ENCODE results near the gene JAK1. TPM values are rescaled to one million over a fixed set of nuclear protein-coding genes. Genes with fewer than 3 reads are reported as not detected.

Gene JAK1
- total and polyA plus RNA-seq, 2 donors (not counting 3 experiments of a cell fraction or from before 2014, with no cell fraction given): 68.8 to 177 TPM

DNA sequence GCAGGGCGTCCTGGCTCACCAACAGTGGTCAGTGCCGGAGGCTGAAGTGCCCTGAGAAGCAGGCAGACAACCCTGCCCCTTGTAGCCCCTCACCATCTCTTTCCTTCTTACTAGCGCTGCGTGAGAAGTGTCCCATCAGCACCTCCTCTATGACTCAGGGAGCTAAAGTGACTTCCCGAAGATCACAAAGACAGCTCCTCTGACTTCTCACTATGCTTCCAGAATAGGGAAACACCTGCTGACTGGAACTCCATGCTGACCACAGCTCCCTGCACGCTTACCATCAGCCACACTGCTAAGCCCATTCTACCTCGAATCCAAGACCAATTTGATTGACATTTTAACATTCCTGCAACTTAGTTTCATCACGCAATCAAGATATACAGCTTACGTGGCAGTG is 92.8 kb downstream of the JAK1 start:
- Histone ChIP-seq H3K4me3 (replicated peaks in 1 of 3; ENCODE audit: insufficient read depth in 1 of 3, low read depth in 1 of 3, low read length in 3 of 3) (no peak overlapping the region), H3K79me2 (ENCODE audit: control insufficient read depth, insufficient read depth, low read length) (peaks cover 26% of the 10 kb centered on the region), H3K36me3 (ENCODE audit: control insufficient read depth in 2 of 2, extremely low read depth in 1 of 2, insufficient read depth in 2 of 2, low read length in 2 of 2) (peaks cover 9 to 35% of the 10 kb centered on the region in 2 experiments), H2AFZ (ENCODE audit: low read depth, low read length) (no peak overlapping the region), H3K9me1 (replicated peaks; ENCODE audit: control insufficient read depth, extremely low read depth, insufficient read depth, low read length) (no peaks in the 10 kb centered on the region), H3K27ac (ENCODE audit: insufficient read depth, low read depth, low read length) (peak overlapping the region; percentile 2), H3K9me3 (replicated peaks; ENCODE audit: control insufficient read depth, insufficient read depth, low read length) (no peaks in the 10 kb centered on the region), H3K9ac (replicated peaks; ENCODE audit: extremely low read depth, insufficient read depth, low read length) (no peak overlapping the region), H3K27me3 (ENCODE audit: control insufficient read depth in 2 of 2, insufficient read depth in 2 of 2, low read length in 2 of 2) (no peaks in the 10 kb centered on the region), H3K4me1 (ENCODE audit: control insufficient read depth, extremely low read depth, insufficient read depth, low read length) (peaks cover 45% of the 10 kb centered on the region), H3K4me2 (ENCODE audit: insufficient read depth, low read length) (no peak overlapping the region), H4K20me1 (replicated peaks; ENCODE audit: control insufficient read depth, extremely low read depth, insufficient read depth, low read length) (no peaks in the 10 kb centered on the region)
- dilution Hi-C loops (cut with MboI; ENCODE audit: extremely low pct_ligation_motif_present, low sequenced_read_pairs) (no loop called here), intact Hi-C loops (cut with micrococcal nuclease) (no loop called here)
- POLR2A ChIA-PET: no interaction called here
- no TSS peak for BruUV-seq (replicated peaks)
- CTCF ChIA-PET: interaction anchor here (1.1 to 1.7 kb wide), 2 partner anchors 10 to 147 kb away, joined by 3 to 5 read pairs; no protein-coding TSS in a partner anchor
- FAIRE-seq: no peak
- no peak for DNase-seq (ENCODE audit: low read depth, low spot score)
- TF ChIP-seq MYC (IDR thresholded peaks at IDR 0.05; ENCODE audit: low read depth, low read length) (no peak), EZH2 (IDR thresholded peaks at IDR 0.05; ENCODE audit: borderline replicate concordance, low read depth, low read length, severe bottlenecking) (no peak), POLR2A (IDR thresholded peaks at IDR 0.05; ENCODE audit: low read depth, low read length) (no peak), POLR2AphosphoS5 (IDR thresholded peaks at IDR 0.05; ENCODE audit: insufficient read depth, low read depth, low read length) (no peak)
- TF ChIP-seq, protein P1, sequence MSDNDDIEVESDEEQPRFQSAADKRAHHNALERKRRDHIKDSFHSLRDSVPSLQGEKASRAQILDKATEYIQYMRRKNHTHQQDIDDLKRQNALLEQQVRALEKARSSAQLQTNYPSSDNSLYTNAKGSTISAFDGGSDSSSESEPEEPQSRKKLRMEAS (IDR thresholded peaks at IDR 0.05; ENCODE audit: insufficient read depth, insufficient read length): no peak

DNA sequence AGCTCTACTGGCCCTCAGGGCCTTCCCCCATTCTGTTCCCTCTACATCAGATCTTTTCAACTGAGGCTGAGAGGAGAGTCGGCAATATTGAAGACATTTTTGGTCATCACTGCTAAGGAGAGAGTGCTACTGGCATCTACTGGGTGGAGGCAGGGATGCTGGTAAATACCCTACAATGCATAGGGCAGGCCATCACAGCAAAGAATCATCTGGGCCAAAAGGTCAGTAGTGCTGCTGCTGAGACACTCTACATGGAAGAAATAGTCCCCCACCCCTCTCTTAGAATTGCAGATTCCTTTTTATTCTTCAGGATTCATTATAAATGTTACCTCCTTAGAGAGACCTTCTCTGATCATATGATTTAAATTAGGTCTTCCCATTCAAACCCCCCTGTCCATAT is 94.3 kb downstream of the JAK1 start:
- Histone ChIP-seq H3K36me3 (ENCODE audit: control insufficient read depth in 2 of 2, extremely low read depth in 1 of 2, insufficient read depth in 2 of 2, low read length in 2 of 2) (peaks cover 6 to 35% of the 10 kb centered on the region in 2 experiments), H2AFZ (ENCODE audit: low read depth, low read length) (no peak overlapping the region), H3K4me2 (ENCODE audit: insufficient read depth, low read length) (no peak overlapping the region), H3K27me3 (ENCODE audit: control insufficient read depth in 2 of 2, insufficient read depth in 2 of 2, low read length in 2 of 2) (no peaks in the 10 kb centered on the region), H3K9me1 (replicated peaks; ENCODE audit: control insufficient read depth, extremely low read depth, insufficient read depth, low read length) (no peaks in the 10 kb centered on the region), H3K4me3 (replicated peaks in 1 of 3; ENCODE audit: insufficient read depth in 1 of 3, low read depth in 1 of 3, low read length in 3 of 3) (no peak overlapping the region), H3K79me2 (ENCODE audit: control insufficient read depth, insufficient read depth, low read length) (peaks cover 19% of the 10 kb centered on the region), H3K9me3 (replicated peaks; ENCODE audit: control insufficient read depth, insufficient read depth, low read length) (no peaks in the 10 kb centered on the region), H3K9ac (replicated peaks; ENCODE audit: extremely low read depth, insufficient read depth, low read length) (no peak overlapping the region), H3K4me1 (ENCODE audit: control insufficient read depth, extremely low read depth, insufficient read depth, low read length) (peaks cover 35% of the 10 kb centered on the region), H3K27ac (ENCODE audit: insufficient read depth, low read depth, low read length) (peak overlapping the region; percentile 94), H4K20me1 (replicated peaks; ENCODE audit: control insufficient read depth, extremely low read depth, insufficient read depth, low read length) (no peaks in the 10 kb centered on the region)
- FAIRE-seq (no peak), DNase-seq (ENCODE audit: low read depth, low spot score) (no peak)
- TF ChIP-seq, protein P2, sequence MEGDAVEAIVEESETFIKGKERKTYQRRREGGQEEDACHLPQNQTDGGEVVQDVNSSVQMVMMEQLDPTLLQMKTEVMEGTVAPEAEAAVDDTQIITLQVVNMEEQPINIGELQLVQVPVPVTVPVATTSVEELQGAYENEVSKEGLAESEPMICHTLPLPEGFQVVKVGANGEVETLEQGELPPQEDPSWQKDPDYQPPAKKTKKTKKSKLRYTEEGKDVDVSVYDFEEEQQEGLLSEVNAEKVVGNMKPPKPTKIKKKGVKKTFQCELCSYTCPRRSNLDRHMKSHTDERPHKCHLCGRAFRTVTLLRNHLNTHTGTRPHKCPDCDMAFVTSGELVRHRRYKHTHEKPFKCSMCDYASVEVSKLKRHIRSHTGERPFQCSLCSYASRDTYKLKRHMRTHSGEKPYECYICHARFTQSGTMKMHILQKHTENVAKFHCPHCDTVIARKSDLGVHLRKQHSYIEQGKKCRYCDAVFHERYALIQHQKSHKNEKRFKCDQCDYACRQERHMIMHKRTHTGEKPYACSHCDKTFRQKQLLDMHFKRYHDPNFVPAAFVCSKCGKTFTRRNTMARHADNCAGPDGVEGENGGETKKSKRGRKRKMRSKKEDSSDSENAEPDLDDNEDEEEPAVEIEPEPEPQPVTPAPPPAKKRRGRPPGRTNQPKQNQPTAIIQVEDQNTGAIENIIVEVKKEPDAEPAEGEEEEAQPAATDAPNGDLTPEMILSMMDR (IDR thresholded peaks at IDR 0.05; ENCODE audit: extremely low read depth in 1 of 2, insufficient read depth in 1 of 2, low read depth in 1 of 2, low read length in 2 of 2): no peak
- no peak for TF ChIP-seq POLR2AphosphoS5 (IDR thresholded peaks at IDR 0.05; ENCODE audit: insufficient read depth, low read depth, low read length)
- no peak for TF ChIP-seq FOS (IDR thresholded peaks at IDR 0.05; ENCODE audit: borderline replicate concordance, insufficient read depth, low read length)
- no peak for TF ChIP-seq POLR2A (IDR thresholded peaks at IDR 0.05; ENCODE audit: low read depth, low read length)
- TF ChIP-seq EZH2 (IDR thresholded peaks at IDR 0.05; ENCODE audit: borderline replicate concordance, low read depth, low read length, severe bottlenecking): no peak
- TF ChIP-seq MYC (IDR thresholded peaks at IDR 0.05; ENCODE audit: low read depth, low read length): no peak
- no peak for TF ChIP-seq JUN (IDR thresholded peaks at IDR 0.05; ENCODE audit: borderline replicate concordance, insufficient read depth, insufficient read length, low read depth)
- TF ChIP-seq GATA2 (IDR thresholded peaks at IDR 0.05; ENCODE audit: insufficient read depth, insufficient read length, low read depth, low read length): no peak
- no TSS peak for BruUV-seq (replicated peaks)
- dilution Hi-C loops (cut with MboI; ENCODE audit: extremely low pct_ligation_motif_present, low sequenced_read_pairs) (no loop called here), intact Hi-C loops (cut with micrococcal nuclease) (no loop called here)
- ChIA-PET POLR2A (no interaction called here), CTCF (no interaction called here)

Measured in endothelial cell of umbilical vein (primary cell).